Large intestine (tissue), 3 donors: ENCODE data around the gene BRSK2. TPM values are rescaled to one million over a fixed set of nuclear protein-coding genes. Genes with fewer than 3 reads are reported as not detected.
A peak's percentile ranks its signal among the peaks of the same experiment; 100 is the strongest.

Experiments
- DNase-seq, 2 donors: peaks; one replicate each; pipeline versions ENCODE4 v3.0.0 to v3.0.0-alpha.2; 2013
- H3K27ac ChIP-seq: one replicate; pipeline ENCODE4 v1.5.1; 2013; ENCODE audit warnings: low read length
- H3K27me3 ChIP-seq: 2 replicates; pipeline ENCODE4 v1.6.1; 2013; ENCODE audit warnings: low read length; ENCODE audit not compliant: control insufficient read depth, insufficient read depth
- H3K36me3 ChIP-seq: 2 replicates; pipeline ENCODE4 v1.6.1; 2013; ENCODE audit warnings: low read length; ENCODE audit not compliant: control insufficient read depth, insufficient read depth
- H3K4me1 ChIP-seq: one replicate; pipeline ENCODE4 v1.6.1; 2013; ENCODE audit warnings: low read length; ENCODE audit not compliant: control insufficient read depth, insufficient read depth
- H3K4me3 ChIP-seq: one replicate; pipeline ENCODE4 v1.5.1; 2013; ENCODE audit warnings: low read length
- H3K9me3 ChIP-seq: one replicate; pipeline ENCODE4 v1.6.1; 2013; ENCODE audit warnings: mild to moderate bottlenecking, low read depth, low read length, moderate library complexity; ENCODE audit not compliant: control insufficient read depth
- WGBS: methylation state at CpG from one replicate; pipeline ENCODE4 v1.1.5; 2013; ENCODE audit warnings: low lambda C conversion rate; ENCODE audit not compliant: insufficient coverage; 5-methylcytosine and 5-hydroxymethylcytosine counted together
- polyA plus RNA-seq: library from polyadenylated mRNA; unstranded; fragments of 120-200 nt; gene quantifications from one replicate; pipeline ENCODE4 v1.2.1, GENCODE V29; 2013

BRSK2 gene
- polyA plus RNA-seq, 1 donor, result 14.7 TPM

DNA sequence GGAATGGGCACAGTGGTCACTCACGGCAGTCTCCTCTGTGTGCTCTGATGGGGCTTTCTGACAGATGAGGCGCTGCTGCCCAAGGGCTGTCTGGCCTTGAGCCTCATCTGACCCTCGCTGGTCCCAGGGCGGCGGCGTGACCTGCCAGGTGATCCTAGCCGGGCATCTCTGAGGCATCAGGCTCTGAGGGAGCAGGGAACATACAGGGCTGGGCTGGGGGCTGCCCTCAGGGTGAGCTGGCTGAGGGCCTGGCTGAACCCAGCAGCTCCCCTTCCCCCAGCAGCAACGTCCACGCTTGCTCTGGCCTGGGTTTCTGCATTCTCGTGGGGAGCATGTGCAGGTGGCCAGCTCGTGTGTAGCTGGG is 49.2 kb downstream of the BRSK2 start:
- Histone ChIP-seq H3K27ac (peak overlapping the region; percentile 77), H3K36me3 (no peaks in the 10 kb centered on the region), H3K27me3 (no peaks in the 10 kb centered on the region), H3K4me1 (peaks cover 40% of the 10 kb centered on the region), H3K4me3 (no peak overlapping the region), H3K9me3 (peaks cover 12% of the 10 kb centered on the region)
- DNase-seq, result no peak
- no CpG with 5 or more reads among the region's 11 CpGs for WGBS

GRCh38 chr11:1439341-1439740 is 49.6 kb downstream of the BRSK2 start:
- H3K27me3 ChIP-seq, result no peaks in the 10 kb centered on the region
- H3K4me3 ChIP-seq, result no peak overlapping the region
- no peak overlapping the region for H3K27ac ChIP-seq
- no peaks in the 10 kb centered on the region for H3K36me3 ChIP-seq
- H3K9me3 ChIP-seq, result peaks cover 9% of the 10 kb centered on the region
- peaks cover 40% of the 10 kb centered on the region for H3K4me1 ChIP-seq
- no CpG with 5 or more reads among the region's 11 CpGs for WGBS
- DNase-seq, result no peak

GRCh38 chr11:1440066-1440465 is 50.3 kb downstream of the BRSK2 start:
- Histone ChIP-seq H3K27me3 (no peaks in the 10 kb centered on the region), H3K27ac (no peak overlapping the region), H3K4me3 (no peak overlapping the region), H3K9me3 (peaks cover 3% of the 10 kb centered on the region), H3K4me1 (peaks cover 40% of the 10 kb centered on the region), H3K36me3 (no peaks in the 10 kb centered on the region)
- no peak for DNase-seq
- WGBS, result no CpG with 5 or more reads among the region's 11 CpGs

- no peak overlapping the region for H3K27ac ChIP-seq
- peaks cover 39% of the 10 kb centered on the region for H3K4me1 ChIP-seq
- no peaks in the 10 kb centered on the region for H3K36me3 ChIP-seq
- no peak overlapping the region for H3K4me3 ChIP-seq
- no peak for DNase-seq
- H3K27me3 ChIP-seq, result no peaks in the 10 kb centered on the region
- no CpG with 5 or more reads among the region's 12 CpGs for WGBS
- H3K9me3 ChIP-seq, result peaks cover 4% of the 10 kb centered on the region
Measured at GRCh38 chr11:1440496-1440895, 50.8 kb downstream of the BRSK2 start.

DNA sequence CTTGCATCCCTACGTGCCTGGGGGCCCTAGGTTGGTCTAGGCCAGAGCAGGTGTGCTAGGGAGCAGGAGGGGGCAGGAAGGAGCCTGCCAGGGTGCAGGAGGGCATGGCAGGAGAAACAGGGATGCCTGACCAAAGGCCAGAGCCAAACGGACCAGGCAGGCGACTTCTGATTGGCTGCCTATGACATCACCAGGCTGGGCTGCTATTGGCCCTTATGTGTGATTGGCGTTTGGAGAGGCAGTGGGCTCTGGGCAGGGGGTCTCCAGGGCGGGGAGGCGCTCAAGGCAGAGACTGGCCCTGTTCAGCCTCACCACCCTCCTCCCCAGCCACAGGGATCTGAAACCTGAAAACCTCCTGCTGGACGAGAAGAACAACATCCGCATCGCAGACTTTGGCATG is 52.4 kb downstream of the BRSK2 start:
- Histone ChIP-seq H3K36me3 (no peaks in the 10 kb centered on the region), H3K4me1 (peaks cover 25% of the 10 kb centered on the region), H3K9me3 (peaks cover 6% of the 10 kb centered on the region), H3K27ac (no peak overlapping the region), H3K4me3 (no peak overlapping the region), H3K27me3 (no peaks in the 10 kb centered on the region)
- WGBS, result no CpG with 5 or more reads among the region's 9 CpGs
- DNase-seq, result no peak

- no CpG with 5 or more reads among the region's 28 CpGs for WGBS
- no peaks in the 10 kb centered on the region for H3K27me3 ChIP-seq
- no peak overlapping the region for H3K4me3 ChIP-seq
- no peak overlapping the region for H3K27ac ChIP-seq
- DNase-seq, result no peak
- H3K4me1 ChIP-seq, result peaks cover 18% of the 10 kb centered on the region
- H3K36me3 ChIP-seq, result no peaks in the 10 kb centered on the region
- H3K9me3 ChIP-seq, result peaks cover 6% of the 10 kb centered on the region
Measured at GRCh38 chr11:1442807-1443366, 53.2 kb downstream of the BRSK2 start.

- Histone ChIP-seq H3K27me3 (no peaks in the 10 kb centered on the region), H3K9me3 (peaks cover 6% of the 10 kb centered on the region), H3K36me3 (no peaks in the 10 kb centered on the region), H3K4me3 (no peak overlapping the region), H3K27ac (no peak overlapping the region), H3K4me1 (peaks cover 10% of the 10 kb centered on the region)
- no CpG with 5 or more reads among the region's 9 CpGs for whole genome bisulfite sequencing
- no peak for DNase-seq
Measured at GRCh38 chr11:1443737-1444136, 54.0 kb downstream of the BRSK2 start.

GRCh38 chr11:1444321-1444720 is 54.6 kb downstream of the BRSK2 start:
- no peaks in the 10 kb centered on the region for H3K36me3 ChIP-seq
- DNase-seq, result no peak
- peaks cover 4% of the 10 kb centered on the region for H3K4me1 ChIP-seq
- WGBS, result no CpG with 5 or more reads among the region's 11 CpGs
- H3K4me3 ChIP-seq, result no peak overlapping the region
- peaks cover 6% of the 10 kb centered on the region for H3K9me3 ChIP-seq
- no peak overlapping the region for H3K27ac ChIP-seq
- H3K27me3 ChIP-seq, result no peaks in the 10 kb centered on the region

GRCh38 chr11:1444823-1445422 is 55.2 kb downstream of the BRSK2 start:
- no peak overlapping the region for H3K4me3 ChIP-seq
- no peaks in the 10 kb centered on the region for H3K4me1 ChIP-seq
- WGBS, result no CpG with 5 or more reads among the region's 32 CpGs
- no peak overlapping the region for H3K27ac ChIP-seq
- H3K9me3 ChIP-seq, result peaks cover 6% of the 10 kb centered on the region
- no peak for DNase-seq
- no peaks in the 10 kb centered on the region for H3K27me3 ChIP-seq
- no peaks in the 10 kb centered on the region for H3K36me3 ChIP-seq

GRCh38 chr11:1445741-1446445 is 56.2 kb downstream of the BRSK2 start:
- no peak for DNase-seq
- no peaks in the 10 kb centered on the region for H3K4me1 ChIP-seq
- WGBS, result no CpG with 5 or more reads among the region's 30 CpGs
- no peaks in the 10 kb centered on the region for H3K27me3 ChIP-seq
- peaks cover 6% of the 10 kb centered on the region for H3K9me3 ChIP-seq
- H3K36me3 ChIP-seq, result no peaks in the 10 kb centered on the region
- H3K4me3 ChIP-seq, result no peak overlapping the region
- no peak overlapping the region for H3K27ac ChIP-seq
